Mononuclear cell (primary cell): ENCODE data around the gene SPSB3. TPM values are rescaled to one million over a fixed set of nuclear protein-coding genes. Genes with fewer than 3 reads are reported as not detected.

Experiments used
- H3K27me3 ChIP-seq: 2 replicates; pipeline ENCODE4 v1.6.0; 2011; ENCODE audit warnings: low read length, control low read depth; ENCODE audit not compliant: insufficient read depth
- H3K4me1 ChIP-seq: 2 replicates; pipeline ENCODE4 v1.5.1; 2011; ENCODE audit warnings: mild to moderate bottlenecking, low read length, control low read depth; ENCODE audit not compliant: insufficient read depth
- H3K4me3 ChIP-seq: 2 replicates; pipeline ENCODE4 v1.5.1; 2011; ENCODE audit warnings: mild to moderate bottlenecking, low read length, moderate library complexity
- H3K9me3 ChIP-seq: 2 replicates; pipeline ENCODE4 v1.5.1; 2011; ENCODE audit warnings: low read depth, mild to moderate bottlenecking, control low read depth, low read length
- total RNA-seq: library from RNA; depleted of rRNA; stranded (reverse); fragments of >200 nt; gene quantifications from one replicate; pipeline ENCODE4 v1.2.3, GENCODE V29; 2012

Gene SPSB3
- total RNA-seq, 1 donor = 40.0 TPM

DNA sequence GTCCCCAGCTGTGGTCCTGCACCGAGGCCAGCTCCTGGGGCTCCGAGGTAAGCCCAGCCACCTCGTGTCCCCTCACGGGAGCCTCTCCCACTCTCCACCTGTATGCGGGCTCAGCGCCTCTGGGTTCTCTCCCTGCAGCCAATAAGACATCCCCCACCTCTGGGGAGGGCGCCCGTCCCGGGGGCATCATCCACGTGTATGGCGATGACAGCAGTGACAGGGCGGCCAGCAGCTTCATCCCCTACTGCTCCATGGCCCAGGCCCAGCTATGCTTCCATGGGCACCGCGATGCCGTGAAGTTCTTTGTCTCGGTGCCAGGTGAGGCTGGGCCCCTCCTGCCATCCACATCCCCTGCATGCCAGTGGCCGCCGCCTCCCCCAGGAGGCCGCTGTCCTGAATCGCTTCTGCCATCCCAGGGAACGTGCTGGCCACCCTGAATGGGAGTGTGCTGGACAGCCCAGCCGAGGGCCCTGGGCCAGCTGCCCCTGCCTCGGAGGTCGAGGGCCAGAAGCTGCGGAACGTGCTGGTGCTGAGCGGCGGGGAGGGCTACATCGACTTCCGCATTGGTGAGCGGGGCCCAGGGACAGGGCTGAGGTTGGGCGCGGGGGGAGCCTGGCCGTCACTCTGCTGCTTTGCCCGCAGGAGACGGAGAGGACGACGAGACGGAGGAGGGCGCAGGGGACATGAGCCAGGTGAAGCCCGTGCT is 14.2 kb downstream of the SPSB3 start:
- Histone ChIP-seq H3K4me3 (no peak overlapping the region), H3K27me3 (no peaks in the 10 kb centered on the region), H3K9me3 (no peaks in the 10 kb centered on the region), H3K4me1 (peaks cover 20% of the 10 kb centered on the region)

DNA sequence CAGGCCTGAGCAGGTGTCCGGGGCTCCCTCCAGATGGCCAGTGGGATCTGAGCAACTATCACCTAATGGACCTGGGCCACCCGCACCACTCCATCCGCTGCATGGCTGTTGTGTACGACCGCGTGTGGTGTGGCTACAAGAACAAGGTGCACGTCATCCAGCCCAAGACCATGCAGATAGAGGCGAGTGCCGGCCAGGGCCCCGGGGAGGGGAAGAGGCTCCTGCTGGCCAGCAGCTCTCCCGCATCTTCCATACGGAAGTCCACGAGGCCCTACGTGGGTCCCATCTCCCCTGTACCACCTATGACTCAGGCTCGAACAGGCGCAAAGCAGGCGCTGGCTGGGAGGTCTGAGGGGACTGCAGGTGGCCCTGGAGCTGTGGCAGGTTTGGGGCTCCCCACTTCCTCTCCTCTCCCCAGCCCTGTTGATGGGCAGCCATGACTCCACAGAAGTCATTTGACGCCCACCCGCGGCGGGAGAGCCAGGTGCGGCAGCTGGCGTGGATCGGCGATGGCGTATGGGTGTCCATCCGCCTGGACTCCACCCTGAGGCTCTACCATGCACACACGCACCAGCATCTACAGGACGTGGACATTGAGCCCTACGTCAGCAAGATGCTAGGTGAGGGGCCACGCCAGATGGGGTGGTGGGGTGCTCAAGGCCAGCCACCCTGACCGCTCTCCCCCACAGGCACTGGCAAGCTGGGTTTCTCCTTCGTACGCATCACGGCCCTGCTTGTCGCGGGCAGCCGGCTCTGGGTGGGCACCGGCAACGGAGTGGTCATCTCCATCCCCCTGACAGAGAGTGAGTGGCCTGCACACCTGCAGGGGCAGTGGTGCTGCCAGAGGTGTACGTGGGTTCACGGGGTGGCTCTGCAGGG is 15.0 kb downstream of the SPSB3 start:
- Histone ChIP-seq H3K27me3 (no peaks in the 10 kb centered on the region), H3K9me3 (no peaks in the 10 kb centered on the region), H3K4me1 (peaks cover 18% of the 10 kb centered on the region), H3K4me3 (no peak overlapping the region)

GRCh38 chr16:1766701-1767100 is 15.7 kb downstream of the SPSB3 start:
- H3K4me3 ChIP-seq = no peak overlapping the region
- peaks cover 11% of the 10 kb centered on the region for H3K4me1 ChIP-seq
- H3K9me3 ChIP-seq = no peaks in the 10 kb centered on the region
- no peaks in the 10 kb centered on the region for H3K27me3 ChIP-seq

DNA sequence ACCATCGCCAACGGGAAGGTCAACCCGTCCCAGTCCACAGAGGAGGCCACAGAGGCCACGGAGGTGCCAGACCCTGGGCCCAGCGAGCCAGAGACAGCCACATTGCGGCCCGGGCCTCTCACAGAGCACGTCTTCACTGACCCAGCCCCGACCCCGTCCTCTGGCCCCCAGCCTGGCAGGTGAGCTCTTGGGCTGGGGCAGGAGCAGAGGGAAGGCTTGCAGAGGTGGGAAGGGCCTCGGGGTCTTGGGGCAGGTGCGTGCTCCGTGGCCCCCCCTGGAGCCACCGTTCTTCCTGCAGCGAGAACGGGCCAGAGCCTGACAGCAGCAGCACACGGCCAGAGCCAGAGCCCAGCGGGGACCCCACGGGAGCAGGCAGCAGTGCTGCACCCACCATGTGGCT is 16.1 kb downstream of the SPSB3 start:
- H3K4me3 ChIP-seq = no peak overlapping the region
- no peaks in the 10 kb centered on the region for H3K9me3 ChIP-seq
- H3K27me3 ChIP-seq = no peaks in the 10 kb centered on the region
- peaks cover 10% of the 10 kb centered on the region for H3K4me1 ChIP-seq

DNA sequence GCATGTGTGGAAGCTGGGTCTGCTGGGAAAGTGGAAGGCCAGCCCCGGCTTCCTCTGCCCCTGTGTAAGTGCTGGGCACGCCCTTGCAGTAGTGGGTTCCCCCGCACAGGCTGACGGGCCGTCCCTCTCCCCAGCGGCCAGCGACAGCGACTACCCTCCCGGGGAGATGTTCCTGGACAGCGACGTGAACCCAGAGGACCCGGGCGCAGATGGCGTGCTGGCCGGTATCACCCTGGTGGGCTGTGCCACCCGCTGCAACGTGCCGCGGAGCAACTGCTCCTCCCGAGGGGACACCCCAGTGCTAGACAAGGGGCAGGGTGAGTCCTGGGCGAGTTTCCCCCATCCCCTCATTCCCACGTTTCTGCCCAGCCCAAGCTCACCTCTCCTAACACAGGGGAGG is 16.5 kb downstream of the SPSB3 start:
- Histone ChIP-seq H3K9me3 (no peaks in the 10 kb centered on the region), H3K27me3 (no peaks in the 10 kb centered on the region), H3K4me3 (no peak overlapping the region), H3K4me1 (peaks cover 10% of the 10 kb centered on the region)

GRCh38 chr16:1764971-1765370 is 17.4 kb downstream of the SPSB3 start:
- peaks cover 1% of the 10 kb centered on the region for H3K4me1 ChIP-seq
- no peaks in the 10 kb centered on the region for H3K9me3 ChIP-seq

GRCh38 chr16:1763521-1764511 is 18.6 kb downstream of the SPSB3 start:
- Histone ChIP-seq H3K27me3 (no peaks in the 10 kb centered on the region), H3K9me3 (no peaks in the 10 kb centered on the region), H3K4me3 (no peak overlapping the region), H3K4me1 (no peaks in the 10 kb centered on the region)

More at GRCh38 chr16:1764971-1765370, 17.4 kb downstream of the SPSB3 start:
- H3K4me3 ChIP-seq = no peak overlapping the region
- no peaks in the 10 kb centered on the region for H3K27me3 ChIP-seq

GRCh38 chr16:1762879-1763520 is 19.4 kb downstream of the SPSB3 start:
- H3K4me3 ChIP-seq = no peak overlapping the region
- no peaks in the 10 kb centered on the region for H3K27me3 ChIP-seq
- no peaks in the 10 kb centered on the region for H3K9me3 ChIP-seq
- no peaks in the 10 kb centered on the region for H3K4me1 ChIP-seq

GRCh38 chr16:1762196-1762878 is 20.0 kb downstream of the SPSB3 start:
- Histone ChIP-seq H3K4me3 (no peak overlapping the region), H3K27me3 (no peaks in the 10 kb centered on the region), H3K9me3 (no peaks in the 10 kb centered on the region), H3K4me1 (no peaks in the 10 kb centered on the region)

DNA sequence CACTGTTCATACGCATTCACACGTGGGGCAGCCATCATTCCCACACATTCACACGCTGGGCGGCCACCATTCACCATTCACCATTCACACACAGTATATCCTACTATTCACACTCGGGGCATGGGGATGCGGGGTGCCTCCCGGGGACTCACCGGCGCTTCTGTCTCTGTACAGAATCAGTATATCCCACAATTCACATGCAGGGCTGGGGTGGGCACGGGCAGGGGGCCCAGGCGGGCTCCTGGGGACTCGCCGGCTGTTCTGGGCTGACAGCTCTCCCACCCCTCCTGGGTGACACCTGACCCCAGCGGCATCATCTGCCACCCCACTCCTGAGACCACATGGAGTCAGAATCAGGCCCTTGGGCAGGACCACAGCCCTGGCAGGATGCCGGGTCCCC is 20.6 kb downstream of the SPSB3 start:
- H3K9me3 ChIP-seq = no peaks in the 10 kb centered on the region
- no peak overlapping the region for H3K4me3 ChIP-seq
- H3K4me1 ChIP-seq = no peaks in the 10 kb centered on the region
- H3K27me3 ChIP-seq = no peaks in the 10 kb centered on the region

DNA sequence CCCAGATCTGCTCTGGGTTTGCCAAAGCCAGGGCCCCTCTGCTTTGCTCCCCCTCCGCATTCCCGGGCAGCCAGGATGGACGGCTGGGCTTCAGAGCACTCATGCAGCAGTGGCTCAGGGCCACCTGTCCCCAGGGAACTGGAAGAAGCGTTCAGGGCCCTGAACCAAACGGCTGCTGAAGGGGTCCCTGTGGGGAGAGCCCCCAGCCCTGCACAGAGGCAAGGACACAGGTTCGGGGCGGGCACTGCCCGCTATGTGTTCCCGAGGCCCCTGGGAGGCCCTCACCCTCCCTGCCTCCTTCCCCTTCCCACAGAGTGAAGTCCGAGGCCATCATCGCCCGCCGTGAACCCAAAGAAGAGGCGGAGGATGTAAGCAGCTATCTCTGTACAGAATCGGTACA is 21.5 kb downstream of the SPSB3 start:
- Histone ChIP-seq H3K4me1 (no peaks in the 10 kb centered on the region), H3K4me3 (no peak overlapping the region), H3K27me3 (no peaks in the 10 kb centered on the region), H3K9me3 (no peaks in the 10 kb centered on the region)

DNA sequence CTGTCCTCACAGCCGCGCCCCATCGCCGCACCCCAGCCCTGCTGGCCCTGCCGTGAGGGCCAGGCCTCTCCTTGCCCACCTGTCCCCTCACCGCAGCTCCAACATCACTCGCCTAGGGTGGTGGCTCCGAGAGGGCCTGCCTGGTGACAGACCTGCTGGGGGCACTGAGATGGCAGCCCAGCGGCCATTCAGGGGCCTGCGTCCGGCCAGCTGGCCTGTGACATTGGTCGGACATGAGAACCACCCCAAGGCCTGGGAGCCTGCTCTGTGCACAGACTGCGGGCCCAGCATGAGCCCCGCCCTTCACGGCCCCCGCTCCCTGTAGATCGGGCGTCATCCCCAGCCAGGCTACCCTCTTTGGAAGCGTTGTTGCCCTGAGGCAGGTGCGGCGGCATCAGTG is 22.9 kb downstream of the SPSB3 start:
- Histone ChIP-seq H3K4me1 (no peaks in the 10 kb centered on the region), H3K4me3 (no peak overlapping the region), H3K9me3 (no peaks in the 10 kb centered on the region), H3K27me3 (no peaks in the 10 kb centered on the region)

GRCh38 chr16:1758923-1759322 is 23.4 kb downstream of the SPSB3 start:
- no peak overlapping the region for H3K4me3 ChIP-seq
- H3K4me1 ChIP-seq = no peaks in the 10 kb centered on the region
- no peaks in the 10 kb centered on the region for H3K9me3 ChIP-seq
- no peaks in the 10 kb centered on the region for H3K27me3 ChIP-seq
